KMS-11 (cell line): ENCODE measurements around the gene NKG7.
"Not testable (repeated sequence)": the region's sequence is repeated elsewhere in the genome, so short reads cannot be mapped to it uniquely, and the experiment has no call there.

ENCODE experiments used
- H2AFZ ChIP-seq: fragments of 200-600 bp; sonication (generic); 2 replicates; pipeline ENCODE4 v1.6.1; 2016; ENCODE audit warnings: antibody characterized with exemption, mixed run types, low read depth
- H3K27ac ChIP-seq: fragments of 200-600 bp; sonication (generic); 2 replicates; pipeline ENCODE4 v1.6.1; 2016; ENCODE audit warnings: mild to moderate bottlenecking, mixed run types
- H3K27me3 ChIP-seq: fragments of 200-600 bp; sonication (generic); 2 replicates; pipeline ENCODE4 v1.6.1; 2017; ENCODE audit warnings: mild to moderate bottlenecking, low read depth, mixed run types, moderate library complexity; ENCODE audit not compliant: insufficient read depth
- H3K36me3 ChIP-seq: fragments of 200-600 bp; sonication (generic); 2 replicates; pipeline ENCODE4 v1.6.1; 2017; ENCODE audit warnings: mild to moderate bottlenecking, mixed run types; ENCODE audit not compliant: insufficient read depth
- H3K4me1 ChIP-seq: fragments of 200-600 bp; sonication (generic); 2 replicates; pipeline ENCODE4 v1.6.1; 2016; ENCODE audit warnings: mild to moderate bottlenecking, low read depth, mixed run types; ENCODE audit not compliant: poor library complexity, severe bottlenecking
- H3K4me2 ChIP-seq: fragments of 200-600 bp; sonication (generic); 2 replicates; pipeline ENCODE4 v1.7.0; 2016; ENCODE audit warnings: mild to moderate bottlenecking, mixed run types
- H3K4me3 ChIP-seq: fragments of 200-600 bp; sonication (generic); IDR thresholded peaks from 2 replicates; pipeline ENCODE4 v1.6.1; 2017; ENCODE audit warnings: low read depth, low read length, mixed read lengths; ENCODE audit not compliant: insufficient read depth
- H3K79me2 ChIP-seq: fragments of 200-600 bp; sonication (generic); 2 replicates; pipeline ENCODE4 v1.6.1; 2016; ENCODE audit warnings: low read depth, mixed run types; ENCODE audit not compliant: insufficient read depth
- H3K9ac ChIP-seq: fragments of 200-600 bp; sonication (generic); 2 replicates; pipeline ENCODE4 v1.6.1; 2016; ENCODE audit warnings: mild to moderate bottlenecking, mixed run types
- H4K20me1 ChIP-seq: fragments of 200-600 bp; sonication (generic); 2 replicates; pipeline ENCODE4 v1.6.1; 2016; ENCODE audit warnings: mild to moderate bottlenecking, mixed run types; ENCODE audit not compliant: insufficient read depth
- TF ChIP-seq, protein P1 (sequence below): fragments of 200-600 bp; sonication (generic); conservative IDR thresholded peaks from 2 replicates; pipeline ENCODE4 v1.6.1; 2017; ENCODE audit warnings: low read depth, mild to moderate bottlenecking, antibody characterized with exemption, low read length, moderate library complexity, mixed read lengths

Gene NKG7, protein sequence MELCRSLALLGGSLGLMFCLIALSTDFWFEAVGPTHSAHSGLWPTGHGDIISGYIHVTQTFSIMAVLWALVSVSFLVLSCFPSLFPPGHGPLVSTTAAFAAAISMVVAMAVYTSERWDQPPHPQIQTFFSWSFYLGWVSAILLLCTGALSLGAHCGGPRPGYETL

DNA sequence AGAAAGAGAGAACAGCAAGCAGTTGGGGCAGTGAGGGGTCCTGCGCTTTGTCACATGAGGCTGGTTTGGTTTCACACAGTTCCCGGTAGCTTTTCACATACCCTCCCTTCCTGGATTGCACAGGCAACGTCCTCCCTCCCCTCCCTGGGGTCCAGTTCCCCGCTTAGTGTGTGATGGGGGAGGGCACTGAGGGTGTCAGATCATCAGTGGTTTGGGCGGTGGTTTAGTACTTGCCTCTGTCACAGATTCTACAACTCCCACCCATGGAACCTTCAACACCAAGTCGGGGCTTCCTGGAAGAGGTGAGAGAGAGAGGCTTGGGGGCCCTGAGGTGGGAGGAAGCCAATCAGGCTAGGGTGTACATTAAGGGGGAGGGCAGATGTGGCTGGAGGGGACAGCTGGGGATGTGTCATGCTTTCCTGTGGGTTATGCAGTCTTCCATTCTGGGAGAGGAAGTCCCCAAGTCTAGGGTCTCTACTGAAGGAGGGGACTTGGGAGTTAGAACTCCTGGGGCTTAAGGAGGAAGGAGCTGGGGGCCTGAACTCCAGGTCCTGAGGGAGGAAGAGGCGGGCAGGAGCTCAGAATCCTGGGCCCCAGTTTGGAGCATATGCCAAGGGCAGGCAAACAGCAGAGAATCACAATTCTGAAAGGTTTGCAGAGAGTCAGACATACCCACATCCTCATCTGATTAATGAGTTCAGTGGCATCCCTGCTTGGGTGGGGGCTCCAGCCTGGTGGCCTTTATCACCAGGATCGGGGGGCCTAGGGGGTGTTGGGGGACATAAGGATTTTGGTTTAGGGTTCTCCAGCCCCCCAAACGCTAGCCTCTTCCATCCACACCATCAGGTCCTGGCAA lies at the start of gene NKG7:
Gene NKG7 (minus strand): TSS at position 6 of the 856 bp plus-strand sequence. CDS start 119 bp downstream, outside the sequence.
- TF ChIP-seq, protein P1, sequence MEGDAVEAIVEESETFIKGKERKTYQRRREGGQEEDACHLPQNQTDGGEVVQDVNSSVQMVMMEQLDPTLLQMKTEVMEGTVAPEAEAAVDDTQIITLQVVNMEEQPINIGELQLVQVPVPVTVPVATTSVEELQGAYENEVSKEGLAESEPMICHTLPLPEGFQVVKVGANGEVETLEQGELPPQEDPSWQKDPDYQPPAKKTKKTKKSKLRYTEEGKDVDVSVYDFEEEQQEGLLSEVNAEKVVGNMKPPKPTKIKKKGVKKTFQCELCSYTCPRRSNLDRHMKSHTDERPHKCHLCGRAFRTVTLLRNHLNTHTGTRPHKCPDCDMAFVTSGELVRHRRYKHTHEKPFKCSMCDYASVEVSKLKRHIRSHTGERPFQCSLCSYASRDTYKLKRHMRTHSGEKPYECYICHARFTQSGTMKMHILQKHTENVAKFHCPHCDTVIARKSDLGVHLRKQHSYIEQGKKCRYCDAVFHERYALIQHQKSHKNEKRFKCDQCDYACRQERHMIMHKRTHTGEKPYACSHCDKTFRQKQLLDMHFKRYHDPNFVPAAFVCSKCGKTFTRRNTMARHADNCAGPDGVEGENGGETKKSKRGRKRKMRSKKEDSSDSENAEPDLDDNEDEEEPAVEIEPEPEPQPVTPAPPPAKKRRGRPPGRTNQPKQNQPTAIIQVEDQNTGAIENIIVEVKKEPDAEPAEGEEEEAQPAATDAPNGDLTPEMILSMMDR, result no peak
- Histone ChIP-seq H3K9ac (no peak within 1 kb of the TSS), H3K79me2 (no peaks in the 10 kb centered on the region), H4K20me1 (no peaks in the 10 kb centered on the region), H2AFZ (no peak within 1 kb of the TSS), H3K36me3 (no peaks in the 10 kb centered on the region), H3K4me1 (no peaks in the 10 kb centered on the region), H3K27ac (no peak within 1 kb of the TSS), H3K27me3 (no peaks in the 10 kb centered on the region), H3K4me2 (no peak within 1 kb of the TSS), H3K4me3 (no peak within 1 kb of the TSS)

DNA sequence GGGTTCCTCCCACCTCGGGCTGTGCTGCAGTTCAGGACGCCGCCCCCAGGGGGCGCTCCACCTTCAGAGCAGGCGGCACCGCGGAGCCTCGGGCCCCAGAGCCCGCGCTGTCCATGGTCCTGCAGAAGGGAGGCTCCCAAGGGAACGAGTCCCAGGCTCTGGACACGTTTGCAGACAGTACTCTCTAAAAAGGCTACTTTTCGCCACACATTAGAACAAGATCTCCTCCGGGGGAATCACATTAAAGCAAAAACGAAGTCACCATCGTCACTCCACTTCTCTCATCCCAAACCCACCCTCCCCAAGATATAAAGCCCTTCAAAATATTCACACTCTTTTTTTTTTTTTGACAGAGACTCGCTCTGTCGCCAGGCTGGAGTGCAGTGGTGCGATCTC lies 49.6 kb upstream of the NKG7 start:
- H3K4me2 ChIP-seq, result no peak overlapping the region
- no peaks in the 10 kb centered on the region for H3K27me3 ChIP-seq

DNA sequence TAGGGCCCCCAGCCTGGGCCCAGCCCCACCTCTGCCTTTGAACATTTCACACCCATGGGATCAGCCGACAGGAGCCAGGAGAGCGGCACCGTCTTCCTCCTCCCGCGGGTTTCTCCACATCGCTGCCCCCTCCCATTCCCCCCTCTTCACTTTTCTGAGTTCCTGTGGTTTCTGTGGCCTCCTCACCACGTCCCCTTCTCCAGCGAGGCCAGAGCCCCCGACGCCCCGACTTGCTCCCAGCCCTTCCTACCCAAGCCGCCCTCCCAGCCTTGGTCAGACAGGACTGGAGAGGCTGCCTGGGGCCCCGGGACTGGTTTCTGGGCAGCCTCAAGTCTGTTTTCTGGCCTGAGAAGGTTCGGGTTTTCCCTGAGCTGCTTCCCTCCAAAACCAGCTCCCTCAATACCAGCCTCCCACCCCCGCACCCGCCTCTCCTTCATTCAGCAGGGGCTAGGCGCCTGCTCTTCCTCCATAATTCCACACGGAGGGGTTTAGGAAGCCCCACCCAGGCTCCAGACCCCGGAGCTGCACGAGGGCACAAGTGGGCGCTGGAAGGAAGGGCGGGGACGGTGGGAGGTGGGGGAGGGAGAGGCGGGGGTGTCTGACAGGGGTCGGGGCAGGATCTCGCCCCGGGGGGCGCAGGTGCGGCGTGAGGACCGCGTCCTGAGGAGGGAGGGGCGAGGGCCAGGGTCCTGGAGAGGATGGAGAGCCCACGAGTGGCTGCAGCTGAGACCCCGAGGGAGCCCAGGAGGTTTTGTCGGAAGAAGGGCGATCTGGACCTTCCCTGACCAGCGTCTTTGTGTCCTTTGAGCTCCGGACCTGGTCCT lies 49.0 kb upstream of the NKG7 start:
- Histone ChIP-seq H3K4me3 (no peak overlapping the region), H3K79me2 (no peaks in the 10 kb centered on the region), H3K9ac (no peak overlapping the region), H3K4me2 (no peak overlapping the region), H3K4me1 (no peaks in the 10 kb centered on the region), H2AFZ (no peak overlapping the region), H3K36me3 (no peaks in the 10 kb centered on the region), H3K27me3 (no peaks in the 10 kb centered on the region), H4K20me1 (no peaks in the 10 kb centered on the region), H3K27ac (no peak overlapping the region)
- TF ChIP-seq, protein P1, result no peak

More for the DNA sequence above, 49.6 kb upstream of the NKG7 start:
- Histone ChIP-seq H3K9ac (no peak overlapping the region), H3K4me3 (no peak overlapping the region), H3K4me1 (no peaks in the 10 kb centered on the region), H4K20me1 (no peaks in the 10 kb centered on the region), H2AFZ (no peak overlapping the region), H3K27ac (no peak overlapping the region), H3K36me3 (no peaks in the 10 kb centered on the region), H3K79me2 (no peaks in the 10 kb centered on the region)
- TF ChIP-seq, protein P1, result peak; percentile 83

DNA sequence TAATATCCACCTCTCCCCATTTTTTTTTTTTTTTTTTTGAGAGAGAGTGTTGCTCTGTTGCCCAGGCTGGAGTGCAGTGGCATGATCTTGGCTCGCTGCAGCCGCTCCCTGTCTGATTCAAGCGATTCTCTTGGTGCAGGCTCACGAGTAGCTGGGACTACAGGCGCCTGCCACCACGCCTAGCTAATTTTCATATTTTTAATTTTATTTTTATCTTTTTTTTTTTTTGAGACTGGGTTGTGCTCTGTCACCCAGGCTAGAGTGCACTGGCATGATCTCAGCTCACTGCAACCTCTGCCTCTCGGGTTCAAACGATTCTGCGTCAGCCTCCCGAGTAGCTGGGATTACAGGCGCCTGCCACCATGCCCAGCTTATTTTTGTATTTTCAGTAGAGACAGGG lies 48.1 kb upstream of the NKG7 start:
- H3K79me2 ChIP-seq, H3K36me3 ChIP-seq, H3K9ac ChIP-seq, H3K4me2 ChIP-seq, H3K4me1 ChIP-seq, H2AFZ ChIP-seq, H3K27ac ChIP-seq, H3K4me3 ChIP-seq, H4K20me1 ChIP-seq, H3K27me3 ChIP-seq: not testable (repeated sequence)
